B cell (primary cell): ENCODE results near the gene RANBP10. TPM values are rescaled to one million over a fixed set of nuclear protein-coding genes. Genes with fewer than 3 reads are reported as not detected.

Experiments
- ATAC-seq: fragments of 200-7000 bp; cut with Tn5 transposase; one replicate; pipeline ENCODE4 v1.10.0; 2021; ENCODE audit warnings: low read depth, mild to moderate bottlenecking, moderate number of reproducible peaks, moderate library complexity
- CTCF ChIA-PET: fragments of 350-600 bp; sonication (Branson Sonifier 250); formaldehyde crosslinking; loops from one replicate; lab custom pipeline; 2021; ENCODE audit warnings: antibody characterized with exemption, inconsistent platforms; lab: Charles Lee
- POLR2A ChIA-PET: fragments of 350-600 bp; sonication (Branson Sonifier 250); formaldehyde crosslinking; loops from one replicate; lab custom pipeline; 2021; ENCODE audit warnings: antibody characterized with exemption; lab: Charles Lee
- DNase-seq: peaks from one replicate; pipeline ENCODE4 v3.0.0; 2013
- H2AFZ ChIP-seq: 2 replicates; pipeline ENCODE4 v1.6.1; 2012; ENCODE audit warnings: mild to moderate bottlenecking, low read depth, low read length; ENCODE audit not compliant: insufficient read depth, poor library complexity, severe bottlenecking
- H3K27ac ChIP-seq, 2 donors: 1 replicate in 1 of 2; 2 replicates in 1 of 2; pipeline ENCODE4 v1.5.1; 2012 to 2013; ENCODE audit warnings: low read length in 2 of 2, mild to moderate bottlenecking in 2 of 2, moderate library complexity in 1 of 2
- H3K27me3 ChIP-seq, 4 experiments: fragments of 200-600 bp in 1 of 4; sonication (generic) in 1 of 4; replicated peaks in 1 of 4; 1 replicate in 2 of 4; 2 replicates in 2 of 4; pipeline versions ENCODE4 v1.6.1 to v1.7.0; 2013 to 2016; ENCODE audit warnings: low read length in 3 of 4, mild to moderate bottlenecking in 2 of 4, mixed read lengths in 1 of 4, moderate library complexity in 1 of 4; ENCODE audit not compliant: insufficient read depth in 4 of 4, control insufficient read depth in 3 of 4; ENCODE audit errors: control extremely low read depth in 1 of 4
- H3K36me3 ChIP-seq, 2 experiments: replicated peaks in 1 of 2; 1 replicate in 1 of 2; 2 replicates in 1 of 2; pipeline versions ENCODE4 v1.6.1 to v1.7.1; 2013; ENCODE audit warnings: low read length in 1 of 2; ENCODE audit not compliant: insufficient read depth in 2 of 2, control insufficient read depth in 1 of 2; ENCODE audit errors: control extremely low read depth in 1 of 2, extremely low read depth in 1 of 2
- H3K4me1 ChIP-seq, 2 donors: fragments of 200-600 bp in 1 of 2; sonication (generic) in 1 of 2; 1 replicate in 1 of 2; 2 replicates in 1 of 2; pipeline versions ENCODE4 v1.5.1 to v1.6.1; 2013 to 2017; ENCODE audit warnings: low read length in 2 of 2; ENCODE audit not compliant: control insufficient read depth in 2 of 2, insufficient read depth in 2 of 2
- H3K4me2 ChIP-seq: replicated peaks from 2 replicates; pipeline ENCODE3; 2012; ENCODE audit warnings: mild to moderate bottlenecking, low read depth, low read length; ENCODE audit not compliant: poor library complexity, severe bottlenecking
- H3K4me3 ChIP-seq, 5 experiments: fragments of 200-600 bp in 1 of 5; sonication (generic) in 1 of 5; 1 replicate in 3 of 5; 2 replicates in 2 of 5; pipeline versions ENCODE4 v1.5.1 to v1.7.0; 2011 to 2016; ENCODE audit warnings: low read length in 4 of 5, mild to moderate bottlenecking in 4 of 5, low read depth in 2 of 5, control low read depth in 1 of 5, moderate library complexity in 1 of 5; ENCODE audit not compliant: insufficient read depth in 1 of 5; ENCODE audit errors: control extremely low read depth in 1 of 5, extremely low read depth in 1 of 5
- H3K79me2 ChIP-seq: fragments of 200-600 bp; sonication (generic); one replicate; pipeline ENCODE4 v1.6.0; 2016; ENCODE audit warnings: low read length; ENCODE audit not compliant: control insufficient read depth, insufficient read depth
- H3K9ac ChIP-seq: fragments of 200-600 bp; sonication (generic); 2 replicates; pipeline ENCODE4 v1.6.1; 2017; ENCODE audit warnings: mild to moderate bottlenecking, low read length, moderate library complexity
- H3K9me3 ChIP-seq, 3 donors: one replicate each; pipeline versions ENCODE4 v1.6.1 to v1.7.1; 2013; ENCODE audit warnings: low read length in 2 of 3; ENCODE audit not compliant: control insufficient read depth in 2 of 3, insufficient read depth in 1 of 3; ENCODE audit errors: control extremely low read depth in 1 of 3
- H4K20me1 ChIP-seq: 2 replicates; pipeline ENCODE4 v1.6.0; 2012; ENCODE audit warnings: mild to moderate bottlenecking, low read length; ENCODE audit not compliant: insufficient read depth, control insufficient read depth, poor library complexity, severe bottlenecking
- H3K27ac Mint-ChIP-seq: one replicate; pipeline ENCODE4 v1.8.0; 2021; ENCODE audit warnings: mixed read lengths
- H3K27me3 Mint-ChIP-seq: one replicate; pipeline ENCODE4 v1.8.0; 2021; ENCODE audit warnings: mixed read lengths
- H3K4me1 Mint-ChIP-seq: one replicate; pipeline ENCODE4 v1.8.0; 2021; ENCODE audit warnings: mixed read lengths
- H3K4me3 Mint-ChIP-seq: one replicate; pipeline ENCODE4 v1.8.0; 2021; ENCODE audit warnings: mixed read lengths
- H3K9me3 Mint-ChIP-seq: one replicate; pipeline ENCODE4 v1.8.0; 2022; ENCODE audit warnings: mixed read lengths; ENCODE audit not compliant: insufficient read depth
- CTCF ChIP-seq: fragments of 200-600 bp; IDR thresholded peaks from one replicate; pipeline ENCODE4 v1.8.0; 2022; ENCODE audit warnings: antibody characterized with exemption, mild to moderate bottlenecking
- EZH2 ChIP-seq: IDR thresholded peaks from 2 replicates; pipeline ENCODE4 v1.6.1; 2012; ENCODE audit warnings: borderline replicate concordance, low read depth, mild to moderate bottlenecking, moderate library complexity, low read length; ENCODE audit not compliant: insufficient read depth, poor library complexity, severe bottlenecking
- WGBS: methylation state at CpG from one replicate; pipeline ENCODE4 v1.1.5; 2013; ENCODE audit warnings: missing lambda C conversion rate; ENCODE audit not compliant: insufficient coverage; 5-methylcytosine and 5-hydroxymethylcytosine counted together
- intact Hi-C: fragments of 100-400 bp; cut with micrococcal nuclease; formaldehyde crosslinking; loops from one replicate; pipeline ENCODE4 v1.10.0; 2022
- polyA plus RNA-seq: library from polyadenylated mRNA; depleted of rRNA; stranded (reverse); fragments of >200 nt; gene quantifications from 2 replicates; pipeline ENCODE4 v1.2.3, GENCODE V29; 2012
- total RNA-seq, 2 donors: library from RNA; stranded (reverse); fragments of 120-200 nt in 1 of 2; gene quantifications; 1 replicate in 1 of 2; 2 replicates in 1 of 2; pipeline versions ENCODE4 v1.2.3 to v1.2.4, GENCODE V29; 2013 to 2022

The RANBP10 gene
- total and polyA plus RNA-seq, 2 donors (not counting 1 experiment from before 2014, with no cell fraction given) = 29.0 to 32.2 TPM

- H3K9me3 ChIP-seq = peaks cover 0 to 2% (median 0%) of the 10 kb centered on the region in 3 donors
- H3K4me3 ChIP-seq = peak overlapping the region; percentile 89 to 99 (median 92)
- H3K4me2 ChIP-seq = peak overlapping the region; percentile 92
- peaks cover 34 to 45% of the 10 kb centered on the region in 2 donors for H3K4me1 ChIP-seq
- peak overlapping the region; percentile 94 for H3K27ac Mint-ChIP-seq
- peak overlapping the region; percentile 90 for H2AFZ ChIP-seq
- ATAC-seq = no peak
- peak overlapping the region; percentile 86 for H3K9ac ChIP-seq
- CTCF ChIA-PET = interaction anchor here (0.8 to 2.7 kb wide), 14 partner anchors 9 to 286 kb away, joined by 3 to 48 read pairs (median 3); partner anchors contain the start of gene GFOD2
- H3K79me2 ChIP-seq = peaks cover 47% of the 10 kb centered on the region
- peak overlapping the region; percentile 97 for H3K4me3 Mint-ChIP-seq
- intact Hi-C loops = loop anchor here (2.0 to 10.0 kb wide), 4 partner anchors 66 to 430 kb away; partner anchors contain the start of genes AGRP, ATP6V0D1, EDC4 and ESRP2
- H3K36me3 ChIP-seq = peaks cover 2 to 5% of the 10 kb centered on the region in 2 experiments
- POLR2A ChIA-PET = interaction anchor here (0.6 to 1.5 kb wide), 7 partner anchors 9 to 589 kb away, joined by 3 to 11 read pairs (median 3); partner anchors contain the start of gene NUTF2
- DNase-seq = no peak
- H4K20me1 ChIP-seq = peaks cover 6% of the 10 kb centered on the region
- no peaks in the 10 kb centered on the region for H3K27me3 Mint-ChIP-seq
- 38% methylated on average over 17 of the region's 24 CpGs for WGBS
- no peaks in the 10 kb centered on the region for H3K9me3 Mint-ChIP-seq
- H3K4me1 Mint-ChIP-seq = peaks cover 39% of the 10 kb centered on the region
- peak overlapping the region in 1 of 2 donors; percentile 70 for H3K27ac ChIP-seq
- TF ChIP-seq CTCF (no peak), EZH2 (no peak)
- no peaks in the 10 kb centered on the region for H3K27me3 ChIP-seq
These were observed 855 bp upstream of the RANBP10 start for GRCh38 chr16:67807148-67807682.
